ENCODE data around the gene CD300E.

- TF ChIP-seq CTCF (IDR thresholded peaks at IDR 0.05; ENCODE audit: low read depth, low read length, poor library complexity, severe bottlenecking) (no peak), EZH2phosphoT487 (IDR thresholded peaks at IDR 0.05; ENCODE audit: borderline replicate concordance, low read length) (no peak)
Measured at GRCh38 chr17:74604761-74605160, 18.8 kb downstream of the CD300E start.
